NCI-H1092 (cell line): ENCODE measurements around the gene PPP1R3D.

ENCODE experiments used
- DNase-seq: peaks from one replicate; lab custom pipeline; 2025; lab: John Stamatoyannopoulos, UW

The PPP1R3D gene

DNA sequence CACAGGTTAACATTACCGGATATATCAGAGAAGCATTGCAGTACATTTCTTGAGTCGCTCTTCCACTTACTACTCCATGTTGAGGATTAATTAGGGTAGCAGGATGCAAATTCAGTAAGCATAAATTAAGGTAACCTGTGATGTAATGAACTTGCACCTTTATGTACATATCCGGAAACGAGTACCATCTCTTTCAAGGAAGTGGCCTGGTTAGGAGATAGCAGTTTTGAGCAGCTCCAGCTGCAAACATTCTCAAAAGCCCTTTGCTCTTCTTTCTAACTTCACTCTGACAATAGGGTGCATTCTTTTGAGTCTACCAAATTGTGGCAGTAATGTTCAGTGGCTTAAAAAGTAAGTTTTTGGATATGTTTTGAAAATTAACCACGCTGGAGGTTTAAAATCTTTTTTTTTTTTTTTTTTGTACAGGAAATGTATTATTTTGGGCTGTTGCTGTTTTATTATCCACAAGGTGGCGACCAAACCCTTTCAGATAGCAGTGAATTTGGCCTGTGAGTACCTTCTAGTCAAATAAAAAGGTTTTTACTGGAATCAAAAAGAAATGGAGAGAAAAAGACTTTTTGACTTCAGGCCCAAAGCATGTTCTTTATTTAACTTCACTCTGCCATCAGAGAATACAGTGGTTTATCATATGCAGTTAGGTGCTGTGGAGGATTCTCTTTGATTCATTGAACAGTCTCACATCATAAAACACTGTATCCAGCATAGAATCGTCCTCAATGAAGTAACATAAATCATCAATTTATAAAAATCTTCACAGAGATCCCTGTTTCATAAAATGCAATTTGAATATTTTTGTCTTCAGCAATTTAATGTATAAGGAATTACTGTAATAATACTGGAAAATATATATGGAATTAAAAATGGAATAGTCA lies 9.0 kb upstream of the PPP1R3D start:
- DNase-seq: no peak

DNA sequence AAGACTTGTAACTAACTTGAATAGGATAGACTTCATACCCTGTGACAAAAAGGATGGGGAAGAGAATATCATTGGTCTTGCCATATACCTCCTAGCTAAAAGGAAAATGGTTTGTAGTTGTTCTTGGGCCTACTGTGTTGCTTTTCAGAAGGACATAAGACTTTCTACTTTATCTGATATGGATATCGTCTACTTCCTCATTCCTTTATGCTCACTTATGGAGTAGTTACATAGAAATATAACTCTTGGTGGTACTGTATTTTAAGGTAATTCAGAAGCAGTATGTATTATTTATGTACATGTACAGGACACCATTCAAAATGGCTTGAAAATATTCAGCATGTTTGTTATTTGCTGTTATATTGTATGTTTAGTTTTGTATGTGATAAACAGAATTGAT lies 8.1 kb upstream of the PPP1R3D start:
- DNase-seq: no peak

DNA sequence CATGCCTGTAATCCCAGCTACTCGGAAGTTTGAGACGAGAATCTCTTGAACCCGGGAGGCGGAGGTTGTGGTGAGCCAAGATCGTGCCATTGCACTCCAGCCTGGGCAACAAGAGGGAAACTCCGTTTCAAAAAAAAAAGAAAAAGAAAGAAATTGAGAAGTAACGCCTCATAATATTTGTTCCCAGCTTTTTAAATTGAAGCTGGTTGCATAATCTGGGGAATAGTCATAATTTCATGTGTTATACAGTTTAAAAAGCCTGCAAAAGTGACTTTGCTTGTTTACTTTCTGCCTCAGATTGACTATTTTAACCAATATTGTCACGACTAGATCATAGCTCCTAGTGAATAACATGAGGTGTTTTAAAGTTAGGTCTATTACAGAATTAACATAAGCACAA lies 7.3 kb upstream of the PPP1R3D start:
- DNase-seq: no peak

DNA sequence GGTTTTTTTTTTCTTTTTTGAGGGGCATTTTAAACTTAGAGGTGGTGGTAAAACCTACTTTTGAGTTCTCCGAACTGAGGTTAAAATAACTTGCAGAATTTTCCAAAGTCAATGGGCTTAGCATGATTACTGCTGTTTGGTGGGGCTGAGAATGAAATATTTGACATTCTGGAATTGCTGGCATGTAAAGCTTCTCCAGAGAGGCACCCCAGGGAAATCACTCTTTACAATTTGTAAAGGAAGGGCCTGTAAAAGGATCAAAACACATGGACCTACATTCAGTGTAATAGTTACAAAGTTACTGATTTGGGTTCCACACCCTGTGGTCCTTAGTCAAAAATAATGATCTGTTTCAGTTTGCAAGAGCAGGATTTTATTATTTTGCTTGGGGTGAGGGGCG lies 5.6 kb upstream of the PPP1R3D start:
- no peak for DNase-seq

DNA sequence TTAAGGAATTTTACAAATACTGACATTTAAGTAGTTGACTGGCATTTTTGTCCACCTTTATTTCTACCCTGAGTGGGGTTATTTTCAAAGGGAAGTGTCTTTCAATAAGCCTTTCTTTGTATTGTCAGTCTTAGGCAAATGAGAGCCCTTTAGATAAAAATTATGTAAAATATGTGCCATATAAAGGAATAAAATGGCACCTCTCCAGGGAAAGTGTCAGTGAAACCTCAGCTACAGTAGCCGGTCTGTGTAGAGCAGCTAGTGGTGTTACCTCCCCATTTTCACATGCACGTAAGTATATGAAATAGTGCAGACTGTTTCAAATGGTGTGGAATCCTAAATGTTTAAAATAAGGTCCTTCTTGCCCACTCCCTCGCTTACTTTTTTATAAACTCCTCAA lies 5.1 kb upstream of the PPP1R3D start:
- no peak for DNase-seq

DNA sequence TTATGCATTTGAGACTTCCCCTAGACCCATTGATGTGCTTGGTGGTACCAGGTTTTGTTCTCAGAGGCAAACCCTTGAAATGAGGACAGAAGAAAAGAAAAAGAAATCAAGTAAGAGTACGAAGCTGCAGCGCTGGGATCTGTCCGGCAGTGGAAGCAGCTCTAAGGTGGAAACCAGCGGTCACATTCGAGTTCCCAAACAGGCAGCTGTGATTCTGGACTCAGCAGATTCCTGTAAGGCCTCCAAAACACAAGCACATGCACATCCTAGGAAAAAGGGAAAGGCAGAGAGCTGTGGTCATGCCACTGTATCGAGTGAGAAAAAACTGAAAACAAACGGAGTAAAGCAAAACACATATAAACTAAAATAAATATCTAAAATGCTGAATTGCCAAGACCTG lies 4.6 kb upstream of the PPP1R3D start:
- DNase-seq: no peak

DNA sequence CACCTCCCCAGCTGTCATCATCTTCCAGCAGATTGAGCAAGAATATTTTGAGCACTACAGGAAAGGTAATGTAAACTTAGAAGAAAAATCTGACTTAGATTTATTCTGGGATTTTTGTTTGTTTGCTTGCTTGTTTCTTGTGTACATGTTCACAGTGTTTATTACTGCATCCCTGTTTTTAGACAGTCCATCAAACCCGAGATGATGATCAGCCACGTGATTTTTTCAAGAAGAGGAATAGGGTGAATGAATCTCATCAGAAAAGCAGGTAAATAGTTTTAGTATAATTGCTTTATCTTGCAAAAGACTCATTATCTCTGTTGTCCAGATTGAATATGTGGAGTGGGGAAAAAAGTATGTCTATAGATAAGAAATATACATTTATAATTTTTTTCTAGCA lies 2.1 kb upstream of the PPP1R3D start:
- DNase-seq: no peak

DNA sequence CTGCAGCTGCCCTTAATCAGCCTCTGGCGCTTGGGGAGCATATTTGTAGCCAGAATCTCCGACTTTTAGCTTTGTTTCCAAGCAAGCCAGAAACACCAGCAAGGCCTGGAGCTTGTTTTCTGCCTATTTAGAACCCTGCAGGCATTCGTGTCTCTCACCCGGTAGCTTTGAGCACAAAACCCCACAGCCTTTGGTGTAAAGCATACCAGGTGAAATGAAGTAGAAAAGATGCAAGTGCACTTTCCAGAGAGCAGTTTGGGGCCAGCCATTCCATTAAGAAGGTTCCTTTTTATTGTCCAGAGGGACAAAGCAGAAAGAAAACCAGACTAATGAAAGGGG lies 820 bp upstream of the PPP1R3D start:
- no peak for DNase-seq

DNA sequence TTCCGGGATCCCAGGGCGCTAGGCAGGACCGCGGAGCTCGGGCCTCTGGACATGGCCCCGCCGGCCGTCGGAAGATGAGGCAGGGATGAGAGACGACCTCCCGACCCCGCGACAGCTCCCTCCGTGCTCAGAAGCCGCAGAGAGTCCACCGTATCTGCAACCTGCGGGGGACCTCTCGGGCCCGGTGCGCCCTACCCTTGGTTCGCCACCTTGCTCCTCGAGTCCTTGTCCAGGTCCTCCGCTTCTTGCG lies 301 bp downstream of the PPP1R3D start:
- no peak for DNase-seq

DNA sequence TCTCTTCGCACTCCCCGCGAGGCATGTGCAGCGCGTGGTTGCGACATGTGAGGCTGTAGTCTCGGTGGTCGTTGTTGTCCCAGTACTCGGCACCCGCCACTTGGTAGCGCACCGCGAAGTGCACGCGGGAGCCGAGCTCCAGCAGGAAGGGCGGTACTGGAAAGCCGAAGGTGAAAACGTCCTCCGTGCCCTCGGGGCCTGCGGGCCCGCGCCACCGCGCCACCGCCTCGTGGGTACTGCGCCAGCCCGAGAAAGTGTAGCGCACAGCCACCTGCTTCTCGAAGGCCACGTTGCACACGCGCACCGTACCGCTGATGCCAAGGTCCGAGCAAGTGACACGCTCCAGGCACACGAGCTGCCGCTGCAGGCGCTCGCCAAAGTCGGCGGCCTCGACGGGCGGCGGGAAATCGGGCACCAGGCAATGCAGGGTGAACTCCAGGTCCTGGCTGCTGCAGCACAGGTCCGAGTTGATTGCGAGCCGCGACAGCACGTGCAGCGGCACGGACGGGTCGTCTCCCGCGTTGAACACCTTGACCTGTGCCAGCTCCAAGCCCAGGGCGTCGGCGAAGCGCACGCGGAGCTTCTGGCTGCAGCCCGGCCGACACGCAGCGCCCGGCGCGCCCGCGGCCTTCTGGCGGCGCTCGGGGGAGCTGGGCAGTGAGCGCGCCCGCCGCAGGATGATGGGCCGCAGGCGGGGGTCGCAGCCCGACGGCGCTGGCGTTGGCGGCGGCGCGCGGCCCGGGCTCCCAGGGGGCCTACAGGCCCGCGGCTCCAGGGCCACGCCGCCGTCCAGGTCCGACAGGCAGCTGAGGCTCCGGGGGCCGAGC lies 840 bp downstream of the PPP1R3D start:
- no peak for DNase-seq

DNA sequence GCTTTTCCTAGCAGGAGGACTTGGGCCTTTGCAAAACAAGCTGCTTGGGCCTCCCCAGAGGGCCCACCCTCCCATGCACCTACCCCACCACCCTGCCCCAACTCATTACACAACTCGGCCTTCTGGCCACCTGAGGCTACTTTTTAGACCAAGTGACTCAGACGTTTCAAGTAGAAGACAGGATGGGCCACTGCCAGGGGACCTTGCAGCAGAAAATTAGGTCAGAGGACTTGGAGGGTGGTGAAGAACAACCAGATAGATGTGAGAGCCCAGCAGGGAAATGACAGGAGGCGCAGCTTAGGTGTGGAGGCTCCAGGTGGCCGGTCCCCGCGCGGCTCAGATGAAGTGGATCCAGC lies 1.4 kb downstream of the PPP1R3D start:
- no peak for DNase-seq

DNA sequence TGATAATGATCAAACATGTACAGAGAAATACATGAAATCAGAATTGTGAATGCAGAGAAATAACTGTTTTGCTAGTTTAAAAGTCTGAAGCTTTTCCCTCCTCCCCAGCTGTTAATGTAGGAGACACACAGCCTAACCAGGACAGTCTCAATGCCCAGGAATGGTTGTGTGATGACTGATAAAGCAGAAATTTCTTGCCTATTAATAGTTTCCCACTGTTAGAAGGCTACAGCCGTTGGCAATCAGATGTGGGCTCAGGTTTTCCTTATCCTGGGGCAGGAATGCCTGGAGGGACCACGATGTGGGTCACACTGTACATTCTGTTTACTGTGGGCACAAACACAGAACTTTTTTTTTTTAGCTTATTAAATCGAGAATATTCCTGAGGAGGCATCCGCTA lies 1.9 kb downstream of the PPP1R3D start:
- DNase-seq: no peak

DNA sequence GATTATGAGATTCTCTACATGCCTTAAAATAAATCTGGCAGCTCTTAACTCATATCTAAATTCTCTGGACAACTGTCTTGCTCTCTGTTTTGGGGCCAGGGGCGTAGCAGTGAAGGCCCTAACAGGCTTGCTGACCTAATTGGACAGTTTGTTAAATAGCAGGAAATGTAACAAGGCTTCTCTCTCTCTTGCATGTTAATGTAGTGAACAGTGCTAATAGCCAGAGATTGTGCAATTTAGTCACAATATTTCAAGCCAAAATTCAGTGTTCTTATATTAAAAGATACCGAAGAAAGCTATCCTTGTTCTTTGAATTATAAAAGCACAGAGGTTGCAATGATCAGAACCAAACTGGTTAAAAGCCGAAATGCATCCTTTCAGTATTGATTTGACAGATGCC lies 3.0 kb downstream of the PPP1R3D start:
- DNase-seq: no peak

DNA sequence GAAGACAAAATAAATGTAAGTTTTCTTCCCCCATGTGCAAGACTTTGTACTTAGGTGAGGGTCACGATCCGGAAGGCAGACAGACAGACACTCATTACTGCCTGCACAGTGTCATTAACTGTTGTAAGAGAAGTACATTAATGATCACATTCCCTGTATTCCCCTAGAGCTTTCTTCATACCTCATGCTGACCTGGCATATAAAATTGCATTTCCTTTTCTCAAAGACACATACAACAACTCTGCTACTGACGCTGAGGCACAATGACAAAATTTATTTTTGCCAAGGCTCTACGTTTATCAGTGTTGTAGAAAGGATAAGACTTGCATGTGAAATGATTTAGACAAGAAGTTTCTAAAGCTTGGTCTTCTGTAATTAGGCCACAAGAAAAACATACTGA lies 3.7 kb downstream of the PPP1R3D start:
- DNase-seq: no peak

DNA sequence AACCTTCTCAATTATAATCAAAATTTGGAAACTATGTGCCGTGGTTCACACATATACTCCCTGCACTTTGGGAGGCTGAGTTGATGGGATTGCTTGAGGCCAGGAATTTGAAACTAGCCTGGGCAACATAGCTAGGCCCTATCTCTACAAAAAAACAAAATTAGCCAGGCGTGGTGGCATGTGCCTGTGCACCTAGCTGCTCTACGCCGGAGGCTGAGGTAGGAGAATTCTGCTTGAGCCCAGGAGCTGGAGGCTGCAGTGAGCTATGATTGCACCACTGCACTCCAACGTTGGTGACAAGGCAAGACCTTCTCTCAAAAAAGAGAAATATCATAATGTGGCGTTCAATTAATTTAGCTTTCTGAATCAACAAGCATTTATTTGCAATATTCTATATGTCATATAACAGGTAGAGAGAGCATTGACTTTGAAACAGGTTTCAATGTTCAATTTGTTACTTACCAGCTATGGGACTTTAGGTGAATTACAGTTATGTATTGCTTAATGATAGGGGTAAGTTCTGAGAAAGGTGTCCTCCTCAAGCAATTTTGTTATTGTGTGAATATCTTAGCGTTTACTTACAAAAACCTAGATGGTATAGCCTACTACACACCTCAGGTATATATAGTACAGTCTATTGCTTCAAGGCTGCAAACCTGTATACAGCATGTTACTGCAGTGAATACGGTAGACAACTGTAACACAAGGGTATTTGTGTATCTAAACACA lies 4.5 kb downstream of the PPP1R3D start:
- no peak for DNase-seq

DNA sequence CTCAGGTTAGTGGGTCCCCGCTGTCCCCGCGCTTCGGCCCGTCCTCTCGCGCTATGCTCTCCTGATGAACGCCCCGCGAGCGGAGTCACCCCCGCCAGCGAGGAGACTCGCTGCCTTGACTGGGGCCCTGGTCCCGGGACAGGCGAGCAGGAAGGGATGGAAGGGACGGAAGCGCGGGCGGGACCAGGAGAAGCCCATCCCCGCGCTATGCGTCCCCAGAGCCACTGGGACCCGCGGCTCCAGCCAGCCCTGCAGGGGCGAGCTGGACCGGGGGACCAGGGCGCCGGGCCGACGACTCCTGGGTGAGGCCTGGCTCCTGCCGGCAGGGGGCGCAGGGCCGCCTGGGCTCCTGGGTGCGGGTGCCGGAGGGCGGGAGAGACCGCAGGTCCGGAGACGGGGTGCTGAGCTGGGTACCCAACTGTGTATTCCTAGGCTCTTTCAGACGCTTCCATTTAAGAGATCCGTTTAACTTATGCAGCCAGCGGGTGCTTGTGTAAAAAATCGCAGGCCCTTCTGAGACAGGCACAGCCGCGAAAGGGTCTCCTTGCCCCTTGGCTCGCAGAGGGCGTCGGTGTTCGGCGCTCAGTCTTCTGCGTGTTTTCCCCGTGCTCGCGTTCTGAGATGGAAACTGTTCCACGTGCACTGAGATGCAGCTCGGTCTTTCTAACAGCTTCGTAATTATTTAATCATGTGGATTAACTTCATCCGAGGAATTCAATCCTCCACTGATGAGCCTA lies 6.1 kb downstream of the PPP1R3D start:
- peak; percentile 60 for DNase-seq

DNA sequence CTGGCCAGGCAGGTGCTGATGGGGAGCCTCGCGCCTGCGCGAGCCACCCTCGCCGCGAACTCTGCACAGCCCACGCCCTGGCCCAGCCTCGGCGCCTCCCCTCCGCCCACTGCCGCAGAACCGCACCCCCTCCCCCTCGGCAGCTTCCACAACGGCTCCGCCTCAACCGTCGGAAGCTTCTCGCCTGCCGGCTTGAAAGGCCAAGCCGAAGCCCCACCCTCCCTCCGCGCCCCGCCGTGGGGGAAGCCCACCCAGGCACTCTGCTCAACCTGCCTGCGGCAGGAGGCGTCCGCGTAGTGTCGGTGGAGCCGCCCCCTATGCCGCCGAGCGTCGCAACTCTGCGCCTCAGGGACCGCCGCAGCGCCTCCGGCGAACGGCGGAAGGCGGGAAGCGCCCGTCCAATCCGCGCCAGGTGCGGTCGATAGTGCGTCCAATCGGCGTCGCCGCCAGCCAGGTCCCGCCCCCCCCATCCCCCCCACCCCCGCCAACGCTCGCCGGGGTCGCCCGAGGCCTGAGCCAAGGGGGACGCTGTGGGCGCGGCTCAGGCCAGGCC lies 6.7 kb downstream of the PPP1R3D start, which contains the start of gene SYCP2:
TSS of gene SYCP2 (minus strand) at position 342 of the 553 bp plus-strand sequence. CDS start 11,224 bp downstream, outside the sequence.
- peak; percentile 67 for DNase-seq

DNA sequence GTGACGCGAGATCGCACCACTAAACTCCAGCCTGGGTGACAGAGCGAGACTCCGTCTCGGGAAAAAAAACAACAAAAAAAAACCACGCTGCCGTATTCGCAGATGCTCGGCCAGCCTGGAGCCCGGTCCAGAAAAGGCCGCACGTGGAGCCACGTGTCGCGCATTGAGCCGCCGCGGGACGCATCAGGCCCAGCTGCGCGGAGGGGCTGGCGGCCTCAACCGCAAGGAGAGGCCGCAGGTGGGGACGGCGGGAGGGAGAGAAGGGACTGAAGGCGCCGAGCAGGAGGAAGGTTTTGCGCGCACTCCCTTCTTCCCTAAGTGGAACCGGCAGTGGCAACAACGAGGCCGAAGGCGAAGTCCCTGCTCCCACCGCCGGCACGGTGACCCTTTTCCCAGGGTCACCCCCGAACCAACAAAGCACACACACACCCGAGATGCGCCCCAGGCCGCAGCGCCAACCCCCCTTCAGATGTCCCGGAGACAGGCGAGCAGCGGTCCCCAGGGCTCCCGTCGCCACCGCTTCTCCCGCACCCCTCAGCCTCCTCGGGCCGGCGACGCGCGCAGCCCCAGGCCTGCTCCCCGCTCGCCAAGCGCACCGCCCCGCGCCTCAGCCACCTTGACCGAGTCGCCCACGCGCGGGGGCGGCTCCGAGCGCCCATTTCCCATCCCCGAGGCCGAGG lies 7.3 kb downstream of the PPP1R3D start:
- no peak for DNase-seq

DNA sequence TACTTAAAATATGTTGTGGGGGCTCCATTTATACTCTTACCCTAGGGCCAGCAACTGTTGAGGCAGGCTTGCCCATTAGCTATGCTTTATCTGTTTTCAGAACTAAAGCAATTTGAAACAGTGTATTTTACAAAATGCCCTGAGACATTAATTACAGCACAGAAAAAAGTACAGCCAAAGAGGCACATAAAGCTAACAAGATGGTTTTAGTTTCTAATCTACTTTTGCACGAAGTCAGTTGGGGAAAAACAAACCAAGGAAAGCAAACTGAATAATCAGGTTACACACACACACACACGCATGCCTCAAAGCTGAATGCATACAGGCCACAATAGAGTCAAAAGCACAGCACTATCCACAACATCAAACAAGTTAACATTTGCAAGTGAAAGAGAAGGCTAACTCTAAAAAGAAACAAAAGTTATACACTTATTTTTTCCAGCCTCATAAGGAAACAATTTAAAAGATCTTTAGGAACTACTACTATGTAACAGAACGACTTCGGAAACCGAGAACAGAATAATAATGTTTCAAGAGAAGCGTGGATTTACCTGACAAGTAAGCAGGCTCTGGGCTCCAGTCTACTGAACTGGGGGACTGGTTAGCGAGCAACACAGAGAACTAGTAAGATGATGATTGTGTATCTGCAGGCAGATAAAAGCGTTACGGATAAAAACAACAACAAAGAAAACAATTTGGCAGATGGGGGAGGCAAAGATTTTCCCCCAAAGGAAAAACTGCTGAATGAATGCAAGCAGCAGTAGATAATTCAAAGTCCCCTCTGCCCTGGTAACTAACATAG lies 8.4 kb downstream of the PPP1R3D start:
- no peak for DNase-seq

DNA sequence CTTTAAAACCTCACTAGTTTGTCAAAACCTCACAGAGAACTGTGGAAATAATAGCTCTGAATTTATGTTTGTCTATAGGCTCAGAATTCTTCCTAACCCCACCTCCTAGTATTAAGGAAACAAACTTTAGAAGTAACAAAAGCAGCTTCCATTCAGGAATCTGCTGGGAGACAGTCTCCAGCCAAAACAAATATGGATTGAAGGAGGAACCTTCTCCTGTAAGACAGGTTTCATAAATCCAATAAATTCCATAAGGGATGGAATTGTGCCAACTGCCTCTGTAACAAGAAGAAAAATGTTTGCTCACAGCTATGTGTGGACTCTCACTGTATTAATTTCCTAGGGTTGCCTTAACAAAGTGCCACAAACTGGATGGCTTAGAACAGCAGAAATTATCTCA lies 14.2 kb downstream of the PPP1R3D start:
- no peak for DNase-seq

DNA sequence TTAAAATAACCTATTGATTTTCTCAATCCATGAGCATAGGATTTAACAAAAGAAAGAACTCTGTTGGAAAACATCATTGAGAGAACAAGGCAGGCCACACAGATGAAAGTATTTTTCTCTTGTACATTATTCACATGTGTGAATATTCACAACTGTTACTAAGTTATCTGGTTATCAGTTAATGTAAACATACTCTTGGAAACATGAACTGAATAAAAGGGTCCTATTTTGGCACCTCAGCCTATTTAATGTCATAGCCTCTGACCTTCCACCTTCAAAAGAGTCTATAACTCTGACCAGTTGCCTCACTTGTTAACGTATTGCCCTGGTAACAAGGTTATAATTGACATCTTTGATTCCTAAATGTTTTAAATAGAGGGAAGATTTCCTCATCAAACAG lies 14.7 kb downstream of the PPP1R3D start:
- DNase-seq: no peak
